BJ (cell line): ENCODE results near the gene ZSWIM9. TPM values are rescaled to one million over a fixed set of nuclear protein-coding genes. Genes with fewer than 3 reads are reported as not detected.

Source experiments
- CTCF ChIA-PET: fragments of 350-600 bp; formaldehyde crosslinking; extraction: SDS; loops from one replicate; lab custom pipeline; 2021; ENCODE audit warnings: antibody characterized with exemption, inconsistent platforms; lab: Yijun Ruan, JAX
- POLR2A ChIA-PET: fragments of 300-600 bp; sonication (Branson Sonifier 250); formaldehyde crosslinking; extraction: SDS; loops from one replicate; lab custom pipeline; 2021; ENCODE audit warnings: antibody characterized with exemption; lab: Charles Lee
- DNase-seq: peaks from one replicate; pipeline ENCODE4 v3.0.0-alpha.2; 2011; ENCODE audit warnings: low read depth
- H3K27me3 ChIP-seq: 2 replicates; pipeline ENCODE4 v1.6.0; 2011; ENCODE audit warnings: low read length; ENCODE audit not compliant: control insufficient read depth, insufficient read depth
- H3K36me3 ChIP-seq: 2 replicates; pipeline ENCODE4 v1.5.1; 2011; ENCODE audit warnings: low read length; ENCODE audit not compliant: control insufficient read depth, insufficient read depth
- H3K4me3 ChIP-seq: 2 replicates; pipeline ENCODE4 v1.5.1; 2011; ENCODE audit warnings: low read depth, mild to moderate bottlenecking, control low read depth, low read length
- CTCF ChIP-seq: IDR thresholded peaks from 2 replicates; pipeline ENCODE4 v1.5.1; 2011; ENCODE audit warnings: low read depth, mild to moderate bottlenecking, control low read depth, inconsistent platforms, low read length, moderate library complexity; ENCODE audit not compliant: insufficient read depth
- polyA plus RNA-seq: library from polyadenylated mRNA; depleted of rRNA; stranded (reverse); fragments of >200 nt; gene quantifications from 2 replicates; pipeline ENCODE4 v1.2.3, GENCODE V29; 2011

Gene ZSWIM9
- polyA plus RNA-seq, 1 experiment, result 0.75 TPM

- no peaks in the 10 kb centered on the region for H3K27me3 ChIP-seq
- ChIA-PET POLR2A (no interaction called here), CTCF (interaction anchor here (0.7 to 3.5 kb wide), 4 partner anchors 10 to 51 kb away, joined by 4 to 13 read pairs (median 6); no protein-coding TSS in a partner anchor)
- TF ChIP-seq CTCF, result no peak
- H3K4me3 ChIP-seq, result peak overlapping the region; percentile 61
- no peaks in the 10 kb centered on the region for H3K36me3 ChIP-seq
- peak; percentile 80 for DNase-seq
Measured at GRCh38 chr19:48203794-48204628, 33.5 kb downstream of the ZSWIM9 start.

GRCh38 chr19:48206397-48207093, 36.1 kb downstream of the ZSWIM9 start:
- no peak for TF ChIP-seq CTCF
- ChIA-PET POLR2A (no interaction called here), CTCF (no interaction called here)
- no peak for DNase-seq
- Histone ChIP-seq H3K36me3 (no peaks in the 10 kb centered on the region), H3K4me3 (no peak overlapping the region), H3K27me3 (no peaks in the 10 kb centered on the region)

GRCh38 chr19:48210005-48210404, 39.5 kb downstream of the ZSWIM9 start:
- CTCF ChIA-PET, result no interaction called here
- no peaks in the 10 kb centered on the region for H3K27me3 ChIP-seq
- no peak for DNase-seq

GRCh38 chr19:48213959-48214358, 43.5 kb downstream of the ZSWIM9 start:
- ChIA-PET CTCF (no interaction called here), POLR2A (no interaction called here)
- H3K36me3 ChIP-seq, result no peaks in the 10 kb centered on the region
- no peak overlapping the region for H3K4me3 ChIP-seq
- TF ChIP-seq CTCF, result no peak
- no peak for DNase-seq
- no peaks in the 10 kb centered on the region for H3K27me3 ChIP-seq

More at GRCh38 chr19:48210005-48210404, 39.5 kb downstream of the ZSWIM9 start:
- H3K4me3 ChIP-seq, result no peak overlapping the region
- TF ChIP-seq CTCF, result no peak
- no peaks in the 10 kb centered on the region for H3K36me3 ChIP-seq
- POLR2A ChIA-PET, result no interaction called here

GRCh38 chr19:48216933-48217332, 46.5 kb downstream of the ZSWIM9 start:
- no peaks in the 10 kb centered on the region for H3K27me3 ChIP-seq
- no peak for TF ChIP-seq CTCF
- DNase-seq, result no peak
- ChIA-PET POLR2A (no interaction called here), CTCF (interaction anchor here (1.7 to 2.6 kb wide), 2 partner anchors 12 to 15 kb away, joined by 6 to 7 read pairs; no protein-coding TSS in a partner anchor)
- no peak overlapping the region for H3K4me3 ChIP-seq
- H3K36me3 ChIP-seq, result no peaks in the 10 kb centered on the region
